GM18507 (cell line): ENCODE data around the gene KPNA2.
"Not testable (repeated sequence)": the region's sequence is repeated elsewhere in the genome, so short reads cannot be mapped to it uniquely, and the experiment has no call there.

ENCODE experiments used
- DNase-seq: peaks from one replicate; pipeline ENCODE4 v3.0.0; 2011; ENCODE audit warnings: low read depth; ENCODE audit not compliant: insufficient read length; ENCODE audit errors: extremely low spot score
- FAIRE-seq: peaks from 2 replicates; lab custom pipeline; 2011; peaks lifted over from hg19 to GRCh38; lab: Jason Lieb, UNC

The KPNA2 gene

GRCh38 chr17:68053231-68054013, 17.9 kb downstream of the KPNA2 start:
- FAIRE-seq, result no peak
- no peak for DNase-seq

DNA sequence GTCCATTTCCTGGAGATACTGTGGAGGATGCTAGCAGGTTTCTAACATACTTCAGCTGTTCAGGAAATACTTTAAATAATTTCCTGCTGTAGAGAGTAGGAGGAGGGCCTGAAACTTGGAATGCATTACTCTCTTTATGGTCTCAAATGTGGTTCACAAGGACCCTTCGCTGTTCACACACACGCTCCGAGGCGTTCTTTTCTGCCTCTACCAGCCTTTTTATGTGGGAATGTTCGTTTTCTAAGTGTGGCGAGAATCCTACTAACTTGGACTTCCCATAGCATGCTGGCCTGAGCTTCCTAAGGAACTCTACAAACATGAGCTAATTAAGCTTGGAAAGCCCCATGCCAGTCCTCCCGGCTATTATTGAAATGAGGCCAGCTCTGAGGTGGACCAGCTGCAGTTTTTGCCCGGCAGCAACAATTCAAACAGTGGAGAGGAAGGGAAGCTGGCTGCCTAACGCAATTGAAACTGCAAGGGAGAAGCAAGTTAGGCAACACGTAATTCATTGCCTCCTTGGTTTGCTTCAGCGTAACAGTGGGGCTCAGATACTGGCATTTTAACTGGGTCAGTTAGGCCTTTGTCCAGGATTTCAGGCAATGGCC, 18.9 kb downstream of the KPNA2 start:
- FAIRE-seq (no peak), DNase-seq (no peak)

DNA sequence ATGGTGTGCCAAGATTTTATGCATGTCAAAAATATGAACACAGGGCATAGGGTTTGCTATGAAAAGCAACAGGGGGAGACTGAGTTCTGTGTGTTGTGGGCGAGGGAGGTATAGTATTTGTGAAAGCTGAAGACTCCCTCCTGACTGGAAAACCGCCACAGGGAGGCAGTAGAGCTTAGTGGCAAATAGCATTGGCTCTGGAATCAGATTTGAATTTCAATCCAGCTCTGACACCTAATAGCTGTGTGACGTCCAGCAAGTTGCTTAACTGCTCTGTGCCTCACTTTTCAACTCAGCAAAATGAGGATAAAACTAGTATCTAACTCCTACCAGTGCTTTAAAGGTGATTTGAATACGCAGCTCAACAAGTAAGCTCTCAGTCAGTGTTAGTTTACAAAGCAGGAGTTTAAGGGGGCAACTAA, 22.0 kb downstream of the KPNA2 start:
- DNase-seq (no peak), FAIRE-seq (no peak)

- FAIRE-seq (no peak), DNase-seq (no peak)
Measured at GRCh38 chr17:68060336-68060735, 24.8 kb downstream of the KPNA2 start.

DNA sequence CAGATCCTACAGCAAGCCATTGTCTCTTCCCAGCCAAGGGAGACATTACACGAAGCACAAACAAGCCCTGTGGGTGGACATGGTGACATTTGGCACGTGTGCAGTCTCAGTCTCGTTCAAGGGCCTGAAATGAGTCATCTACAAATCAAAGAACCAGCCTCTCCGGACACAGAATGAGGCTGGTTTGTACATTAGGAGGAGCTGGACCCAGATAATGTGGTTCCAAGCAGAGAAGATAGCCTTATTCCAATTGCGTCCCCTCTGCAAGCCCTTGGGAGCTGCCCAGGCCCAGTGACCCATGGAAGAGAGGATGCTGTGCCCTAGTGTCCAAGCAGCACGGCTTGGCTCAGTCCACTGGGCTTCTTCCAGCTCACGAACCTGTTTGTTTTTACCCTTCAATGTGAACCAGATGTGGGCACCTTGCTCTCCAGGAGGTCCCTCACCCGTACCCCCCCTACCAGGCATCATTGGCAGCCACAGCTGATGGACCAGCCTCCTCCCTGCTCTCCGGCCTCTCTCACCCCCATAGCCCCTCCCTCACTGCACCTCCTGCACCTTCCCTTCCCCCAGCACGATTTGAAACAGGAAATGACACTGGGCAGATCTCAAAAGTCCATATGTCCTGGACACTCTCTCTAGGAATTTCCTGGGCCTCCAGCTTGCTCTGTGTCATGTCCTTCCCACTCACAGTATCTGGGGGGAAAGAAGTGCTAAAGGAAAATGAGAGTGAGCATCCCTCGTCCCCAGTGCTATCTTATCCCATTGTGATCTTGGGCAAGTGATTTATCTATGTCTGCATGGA, 26.2 kb downstream of the KPNA2 start:
- no peak for FAIRE-seq
- DNase-seq, result no peak

GRCh38 chr17:68065366-68065765, 29.8 kb downstream of the KPNA2 start:
- not testable (repeated sequence) for DNase-seq, FAIRE-seq

GRCh38 chr17:68068512-68068911, 33.0 kb downstream of the KPNA2 start:
- FAIRE-seq, DNase-seq: not testable (repeated sequence)

- not testable (repeated sequence) for DNase-seq, FAIRE-seq
Measured at GRCh38 chr17:68070582-68071444, 35.3 kb downstream of the KPNA2 start.

DNA sequence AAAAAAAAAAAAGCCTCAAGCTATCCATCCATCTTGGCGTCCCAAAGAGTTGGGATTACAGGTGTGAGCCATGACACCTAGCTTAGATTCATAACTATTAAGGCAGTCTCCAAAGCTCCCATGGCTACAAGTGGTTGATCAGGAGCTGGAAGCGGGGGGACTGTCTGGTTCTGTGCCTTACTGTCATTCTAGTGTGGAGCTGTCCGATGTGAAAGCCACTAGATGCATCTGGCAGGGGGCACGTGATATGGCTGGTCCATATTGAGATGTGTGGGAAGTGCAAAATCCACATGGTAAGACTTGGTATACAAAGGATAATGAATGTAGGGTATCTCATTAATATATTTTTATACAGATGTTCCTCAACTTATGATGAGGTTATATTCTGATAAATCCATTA, 38.7 kb downstream of the KPNA2 start:
- DNase-seq (no peak), FAIRE-seq (no peak)

- FAIRE-seq, result not testable (repeated sequence)
Measured at GRCh38 chr17:68075953-68076607, 40.5 kb downstream of the KPNA2 start.

GRCh38 chr17:68077498-68077897, 42.0 kb downstream of the KPNA2 start:
- not testable (repeated sequence) for FAIRE-seq

More at GRCh38 chr17:68075953-68076607, 40.5 kb downstream of the KPNA2 start:
- DNase-seq, result not testable (repeated sequence)

GRCh38 chr17:68080411-68081150, 45.0 kb downstream of the KPNA2 start:
- DNase-seq (no peak), FAIRE-seq (no peak)

More at GRCh38 chr17:68077498-68077897, 42.0 kb downstream of the KPNA2 start:
- DNase-seq, result not testable (repeated sequence)

DNA sequence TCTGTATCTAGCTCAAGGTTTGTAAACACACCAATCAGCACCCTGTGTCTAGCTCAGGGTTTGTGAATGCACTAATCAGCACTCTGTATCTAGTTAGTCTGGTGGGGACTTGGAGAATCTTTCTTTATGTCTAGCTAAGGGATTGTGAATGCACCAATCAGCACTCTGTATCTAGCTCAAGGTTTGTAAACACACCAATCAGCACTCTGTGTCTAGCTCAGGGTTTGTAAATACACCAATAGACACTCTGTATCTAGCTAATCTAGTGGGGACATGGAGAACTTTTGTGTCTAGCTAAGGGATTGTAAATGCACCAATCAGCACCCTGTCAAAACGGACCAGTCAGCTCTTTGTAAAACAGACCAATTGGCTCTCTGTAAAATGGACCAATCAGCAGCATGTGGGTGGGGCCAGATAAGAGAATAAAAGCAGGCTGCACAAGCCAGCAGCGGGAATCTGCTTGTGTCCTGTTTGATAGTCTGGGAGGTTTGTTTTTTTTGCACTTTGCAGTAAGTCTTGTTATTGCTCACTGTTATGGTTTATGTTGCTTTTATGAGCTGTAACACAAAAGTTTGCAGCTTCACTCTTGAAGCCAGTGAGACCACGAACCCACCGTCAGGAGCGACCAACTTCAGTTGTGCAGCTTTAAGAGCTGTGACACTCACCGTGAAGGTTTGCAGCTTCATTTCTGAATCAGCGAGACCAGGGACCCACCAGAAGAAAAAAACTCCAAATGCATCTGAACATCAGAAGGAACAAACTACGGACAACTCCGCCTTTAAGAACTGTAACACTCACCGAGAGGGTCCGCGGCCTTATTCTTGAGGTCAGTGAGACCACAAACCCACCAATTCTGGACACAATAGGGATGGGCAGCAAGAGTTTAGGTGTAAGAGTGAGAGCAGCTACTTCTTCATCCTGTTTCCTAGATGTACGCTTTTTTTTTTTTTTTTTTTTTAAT, 46.0 kb downstream of the KPNA2 start:
- not testable (repeated sequence) for DNase-seq, FAIRE-seq

DNA sequence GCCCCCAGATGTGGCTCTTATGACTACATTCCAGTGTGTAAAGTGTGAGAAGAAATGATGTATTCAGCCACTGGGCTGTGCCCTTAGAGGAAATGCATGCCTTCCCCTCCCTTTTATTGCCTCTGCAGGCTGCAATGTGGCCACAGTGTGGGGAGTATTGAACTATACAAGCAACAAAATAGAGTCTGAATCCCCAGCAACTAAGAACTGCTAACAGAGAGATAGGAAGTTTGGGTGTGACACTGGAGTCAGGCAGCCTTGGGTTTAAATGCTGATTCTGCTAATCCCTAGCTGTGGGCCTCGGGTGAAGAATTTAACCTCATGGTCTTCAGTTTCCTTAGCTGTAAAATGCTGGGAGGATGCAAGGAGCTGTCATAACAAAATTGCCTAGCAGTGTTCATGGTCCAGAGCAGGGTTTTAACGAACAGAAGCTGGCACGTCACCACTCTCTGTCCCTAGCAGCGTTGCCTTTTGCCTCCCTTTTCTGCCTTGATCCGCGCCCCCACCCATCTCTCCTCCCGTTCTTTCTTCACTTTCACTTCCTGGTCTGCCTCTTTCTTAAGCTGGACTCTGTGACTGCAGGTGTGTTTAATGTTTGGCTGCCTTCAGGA, 50.3 kb downstream of the KPNA2 start:
- FAIRE-seq (peak; percentile 9), DNase-seq (no peak)

GRCh38 chr17:68086666-68087065, 51.1 kb downstream of the KPNA2 start:
- not testable (repeated sequence) for FAIRE-seq, DNase-seq

DNA sequence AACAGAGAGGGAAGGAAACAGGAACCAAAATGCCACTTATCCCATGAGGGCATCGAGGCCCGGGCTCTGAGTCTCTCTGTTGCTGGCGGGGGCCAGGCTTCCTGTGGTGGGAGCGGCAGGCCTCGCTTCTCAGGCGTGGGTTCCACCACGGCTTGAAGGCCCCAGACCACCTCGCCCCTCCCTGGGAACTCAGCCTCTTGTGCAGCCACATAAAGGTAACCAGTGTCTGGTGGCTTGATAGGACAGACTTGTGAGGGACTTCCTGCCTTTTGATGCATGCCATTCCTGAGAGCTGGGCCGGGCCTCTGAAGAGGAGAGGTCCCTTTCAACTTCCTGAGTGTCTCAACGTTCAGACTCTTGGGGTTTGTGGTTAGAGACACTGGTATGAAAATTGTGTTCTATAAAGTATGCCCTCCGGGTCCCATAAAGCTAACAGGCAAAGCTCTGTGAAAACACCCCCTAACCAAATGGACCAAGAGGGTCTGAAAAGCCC, 51.6 kb downstream of the KPNA2 start:
- FAIRE-seq, result peak; percentile 87
- not testable (repeated sequence) for DNase-seq
